NCI-H524 (cell line): ENCODE data around the gene CRACDL.

Source experiments
- DNase-seq, 2 experiments: peaks; one replicate each; lab custom pipeline; 2025; lab: John Stamatoyannopoulos, UW

Gene CRACDL

GRCh38 chr2:98750593-98751282, 185.3 kb downstream of the CRACDL start:
- DNase-seq, result no peak

GRCh38 chr2:98749066-98749450, 187.0 kb downstream of the CRACDL start:
- DNase-seq, result peak; percentile 71 to 94

- no peak for DNase-seq
Measured at GRCh38 chr2:98748292-98749065, 187.5 kb downstream of the CRACDL start.

GRCh38 chr2:98747888-98748287, 188.1 kb downstream of the CRACDL start:
- DNase-seq, result no peak

GRCh38 chr2:98746426-98746825, 189.6 kb downstream of the CRACDL start:
- no peak for DNase-seq

GRCh38 chr2:98744595-98744994, 191.4 kb downstream of the CRACDL start:
- DNase-seq, result no peak
